IPS DF 6.9 (cell line): ENCODE data around the gene VAPA.

Experiments
- DNase-seq: peaks from one replicate; pipeline ENCODE4 v3.0.0-alpha.2; 2013; ENCODE audit warnings: low read depth, low spot score
- H3K27ac ChIP-seq: one replicate; pipeline ENCODE4 v1.5.1; 2013; ENCODE audit warnings: low read length, control low read depth
- H3K27me3 ChIP-seq: 2 replicates; pipeline ENCODE4 v1.6.1; 2013; ENCODE audit warnings: mild to moderate bottlenecking, low read length; ENCODE audit not compliant: control insufficient read depth, insufficient read depth
- H3K36me3 ChIP-seq: 2 replicates; pipeline ENCODE4 v1.6.1; 2013; ENCODE audit warnings: low read length; ENCODE audit not compliant: control insufficient read depth, insufficient read depth
- H3K4me1 ChIP-seq: 2 replicates; pipeline ENCODE4 v1.6.1; 2013; ENCODE audit warnings: low read length; ENCODE audit not compliant: control insufficient read depth, insufficient read depth
- H3K4me3 ChIP-seq: 2 replicates; pipeline ENCODE4 v1.5.1; 2013; ENCODE audit warnings: mild to moderate bottlenecking, low read length
- H3K9me3 ChIP-seq: 2 replicates; pipeline ENCODE4 v1.6.1; 2013; ENCODE audit warnings: low read length, inconsistent platforms; ENCODE audit not compliant: control insufficient read depth, insufficient read depth
- WGBS: extraction: QIAGEN DNeasy Blood & Tissue Kit; methylation state at CpG from one replicate; pipeline ENCODE4 v1.1.7; 2013; ENCODE audit warnings: mixed read lengths, missing lambda C conversion rate; ENCODE audit not compliant: insufficient read length, insufficient coverage; 5-methylcytosine and 5-hydroxymethylcytosine counted together

The VAPA gene

DNA sequence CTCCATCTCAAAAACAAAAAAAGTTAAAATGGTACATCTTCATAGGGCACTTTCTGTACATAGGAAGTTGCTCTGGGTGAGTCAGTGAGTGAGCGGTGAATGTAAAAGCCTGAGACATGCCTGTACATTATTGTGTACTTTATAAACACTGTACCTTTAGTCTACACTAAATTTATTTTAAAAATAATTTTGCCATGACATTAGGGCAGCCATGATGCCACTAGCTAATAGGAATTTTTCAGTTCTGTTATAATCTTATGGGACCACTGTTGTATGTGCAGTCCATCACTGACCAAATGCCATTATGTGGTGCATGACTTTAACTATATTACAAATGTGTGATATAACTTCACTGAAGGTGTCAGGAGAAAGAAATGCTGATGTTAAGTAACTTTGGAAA, 39.1 kb upstream of the VAPA start:
- peaks cover 2% of the 10 kb centered on the region for H3K4me1 ChIP-seq
- no peaks in the 10 kb centered on the region for H3K9me3 ChIP-seq
- WGBS: no CpG with 5 or more reads among the region's 1 CpG
- no peak for DNase-seq
- no peaks in the 10 kb centered on the region for H3K27me3 ChIP-seq
- no peak overlapping the region for H3K27ac ChIP-seq
- no peak overlapping the region for H3K4me3 ChIP-seq
- no peaks in the 10 kb centered on the region for H3K36me3 ChIP-seq

DNA sequence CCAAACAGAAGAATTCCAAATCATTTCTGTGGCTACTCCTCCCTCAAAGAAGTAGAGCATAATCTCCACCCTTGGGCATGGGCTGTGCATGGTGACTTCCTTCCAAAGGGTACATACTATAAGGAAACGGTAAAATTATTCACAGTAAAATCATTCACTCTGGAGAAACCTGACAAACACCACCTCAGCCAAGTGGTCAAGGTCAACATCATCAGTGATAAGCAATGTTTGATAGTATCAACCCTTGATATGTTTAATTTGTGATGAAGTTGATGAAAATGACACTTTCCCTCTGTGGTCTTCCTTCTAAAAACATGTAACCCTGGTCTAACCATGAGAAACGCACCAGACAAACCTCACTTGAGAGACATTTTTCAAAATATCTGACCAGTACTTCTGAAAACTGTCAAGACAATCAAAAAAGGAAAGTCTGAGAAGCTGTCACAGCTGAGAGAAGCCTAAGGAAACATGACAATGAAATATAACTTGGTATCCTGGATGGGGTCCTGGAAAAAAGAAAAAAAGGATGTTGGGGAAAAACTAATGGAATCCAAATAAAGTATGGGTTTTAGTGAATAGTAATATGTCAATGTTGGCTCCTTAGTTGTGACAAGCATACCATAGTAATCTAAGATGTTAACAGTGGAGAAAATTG, 37.5 kb upstream of the VAPA start:
- no peak overlapping the region for H3K27ac ChIP-seq
- peaks cover 1% of the 10 kb centered on the region; the same call in 1 of the 2 replicates for H3K4me1 ChIP-seq
- no CpG with 5 or more reads among the region's 2 CpGs for WGBS
- no peaks in the 10 kb centered on the region for H3K9me3 ChIP-seq
- no peaks in the 10 kb centered on the region for H3K27me3 ChIP-seq
- H3K4me3 ChIP-seq: no peak overlapping the region
- no peak for DNase-seq
- H3K36me3 ChIP-seq: no peaks in the 10 kb centered on the region

DNA sequence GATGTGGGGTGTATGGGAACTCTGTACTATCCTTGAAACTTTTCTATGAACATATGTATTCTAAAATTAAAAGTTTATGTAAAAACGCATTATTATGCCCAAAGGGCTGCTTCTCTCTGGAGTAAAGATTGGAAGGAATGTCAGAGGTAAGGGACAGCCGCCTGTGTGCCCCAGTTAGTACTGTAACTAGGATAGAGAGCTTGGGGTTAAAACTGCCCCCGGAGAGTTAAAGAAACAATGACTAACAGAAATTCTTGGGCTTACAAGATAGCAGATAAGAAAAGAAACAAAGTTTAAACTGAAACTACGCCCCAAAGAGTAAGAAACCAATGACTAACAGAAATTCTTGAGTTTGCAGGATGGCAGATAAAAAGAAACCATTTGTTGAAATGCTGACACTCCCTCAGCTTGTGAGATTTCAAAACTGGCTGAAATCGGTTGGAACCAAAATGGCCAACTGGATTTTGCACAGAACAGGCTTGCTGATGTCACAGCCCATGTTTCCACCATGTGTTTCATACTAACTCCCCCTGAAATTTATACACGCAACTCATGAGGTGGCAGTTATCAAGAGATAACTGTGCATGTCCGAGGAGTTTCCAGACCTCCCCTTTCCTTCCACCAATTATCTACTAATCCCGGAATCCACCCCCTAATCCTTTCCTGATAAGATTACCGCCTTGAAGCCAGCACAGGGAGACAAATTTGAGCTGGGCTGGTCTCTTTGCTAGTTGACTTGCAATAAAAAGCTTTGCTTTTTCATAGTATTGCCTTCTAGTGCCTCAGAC, 36.8 kb upstream of the VAPA start:
- no CpG with 5 or more reads among the region's 9 CpGs for WGBS
- Histone ChIP-seq H3K9me3 (no peaks in the 10 kb centered on the region), H3K4me3 (no peak overlapping the region), H3K36me3 (no peaks in the 10 kb centered on the region), H3K4me1 (peaks cover 1% of the 10 kb centered on the region; the same call in 1 of the 2 replicates), H3K27me3 (no peaks in the 10 kb centered on the region), H3K27ac (no peak overlapping the region)
- no peak for DNase-seq

DNA sequence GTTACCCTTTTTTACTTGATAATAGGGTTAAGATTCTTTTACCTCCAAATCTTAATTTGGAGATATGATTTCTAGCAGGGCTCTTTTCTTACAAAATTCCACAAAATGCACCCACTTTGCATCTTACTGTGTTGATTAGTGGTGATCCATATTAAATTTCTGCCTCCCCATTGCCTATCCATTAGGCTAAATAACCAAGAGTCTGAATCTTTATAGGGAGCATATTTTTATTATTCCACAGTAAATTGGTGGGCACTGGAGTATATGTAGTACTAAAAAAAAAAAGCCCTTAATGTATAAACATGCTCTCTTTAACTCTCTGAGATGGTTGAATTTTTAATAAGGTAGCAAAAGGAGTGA, 36.2 kb upstream of the VAPA start:
- Histone ChIP-seq H3K4me1 (0 out of 2 replicates have a peak, but pooled peaks cover 1% of the 10 kb centered on the region), H3K27me3 (no peaks in the 10 kb centered on the region), H3K9me3 (no peaks in the 10 kb centered on the region), H3K27ac (no peak overlapping the region), H3K36me3 (no peaks in the 10 kb centered on the region), H3K4me3 (no peak overlapping the region)
- no peak for DNase-seq

DNA sequence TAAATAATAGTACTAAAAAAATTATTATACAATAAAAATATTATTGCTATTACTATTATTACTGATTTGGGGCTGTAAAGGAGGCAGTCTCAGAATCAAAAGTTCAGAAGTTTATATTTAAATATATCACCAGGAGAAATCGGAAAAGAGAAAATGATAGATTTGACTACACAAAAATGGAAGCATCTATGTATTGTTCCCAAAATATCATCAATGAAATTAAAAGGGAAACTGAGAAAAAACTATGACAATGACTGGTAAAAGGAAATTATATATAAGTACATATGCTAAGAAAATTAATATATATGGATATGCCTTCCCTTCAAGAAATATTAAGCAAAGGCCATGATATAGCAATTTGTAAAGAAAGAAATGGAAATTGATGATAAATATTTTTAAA, 35.7 kb upstream of the VAPA start:
- no peaks in the 10 kb centered on the region for H3K9me3 ChIP-seq
- no peaks in the 10 kb centered on the region for H3K36me3 ChIP-seq
- H3K27ac ChIP-seq: no peak overlapping the region
- H3K4me1 ChIP-seq: 0 out of 2 replicates have a peak, but pooled peaks cover 1% of the 10 kb centered on the region
- H3K27me3 ChIP-seq: no peaks in the 10 kb centered on the region
- no peak for DNase-seq
- H3K4me3 ChIP-seq: no peak overlapping the region
- WGBS: no CpG with 5 or more reads among the region's 1 CpG

DNA sequence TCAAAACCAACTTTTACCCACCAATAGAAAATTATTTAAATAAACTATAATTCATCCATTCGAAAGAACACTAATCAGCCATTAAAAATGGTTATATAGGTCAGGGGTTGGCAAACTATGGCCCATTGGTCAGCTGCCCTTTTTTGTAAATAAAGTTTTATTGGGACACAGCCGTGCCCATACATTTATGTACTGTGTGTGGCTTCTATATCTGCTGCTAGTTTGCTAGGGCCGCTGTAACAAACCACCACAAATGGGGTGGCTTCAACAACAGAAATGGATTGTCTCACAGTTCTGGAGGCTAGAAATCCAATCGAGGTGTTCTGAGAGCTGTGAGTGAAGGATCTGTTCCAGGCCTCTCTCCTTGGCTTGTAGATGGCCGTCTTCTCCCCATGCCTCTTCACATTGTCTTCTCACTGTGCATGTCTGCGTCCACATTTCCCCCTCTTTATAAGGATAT, 35.0 kb upstream of the VAPA start:
- Histone ChIP-seq H3K27me3 (no peaks in the 10 kb centered on the region), H3K9me3 (no peaks in the 10 kb centered on the region), H3K4me3 (no peak overlapping the region), H3K36me3 (no peaks in the 10 kb centered on the region), H3K4me1 (0 out of 2 replicates have a peak, but pooled peaks cover 1% of the 10 kb centered on the region), H3K27ac (no peak overlapping the region)
- no peak for DNase-seq
- WGBS: no CpG with 5 or more reads among the region's 6 CpGs

DNA sequence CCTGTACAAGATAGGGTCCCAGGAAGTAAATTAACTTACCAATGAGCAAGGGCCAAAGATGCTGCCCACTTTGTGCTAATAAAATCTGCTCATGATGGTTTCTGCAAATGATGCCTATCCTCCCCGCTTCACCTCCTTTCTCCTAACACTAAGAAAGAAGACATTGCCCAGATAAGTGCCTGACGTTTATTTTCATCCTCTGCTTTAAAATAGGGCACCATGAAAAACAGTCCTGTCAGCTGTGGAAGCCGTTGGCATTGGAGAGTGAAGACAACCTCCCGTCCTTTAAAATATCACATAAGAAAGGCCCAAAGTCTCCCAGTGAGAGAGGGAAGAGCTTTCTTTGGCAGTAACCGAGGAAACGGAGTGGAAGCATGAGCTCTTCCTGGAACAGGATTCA, 29.7 kb upstream of the VAPA start:
- no CpG with 5 or more reads among the region's 6 CpGs for WGBS
- Histone ChIP-seq H3K4me1 (no peaks in the 10 kb centered on the region), H3K27ac (no peak overlapping the region), H3K27me3 (no peaks in the 10 kb centered on the region), H3K36me3 (no peaks in the 10 kb centered on the region), H3K9me3 (no peaks in the 10 kb centered on the region), H3K4me3 (no peak overlapping the region)
- no peak for DNase-seq

DNA sequence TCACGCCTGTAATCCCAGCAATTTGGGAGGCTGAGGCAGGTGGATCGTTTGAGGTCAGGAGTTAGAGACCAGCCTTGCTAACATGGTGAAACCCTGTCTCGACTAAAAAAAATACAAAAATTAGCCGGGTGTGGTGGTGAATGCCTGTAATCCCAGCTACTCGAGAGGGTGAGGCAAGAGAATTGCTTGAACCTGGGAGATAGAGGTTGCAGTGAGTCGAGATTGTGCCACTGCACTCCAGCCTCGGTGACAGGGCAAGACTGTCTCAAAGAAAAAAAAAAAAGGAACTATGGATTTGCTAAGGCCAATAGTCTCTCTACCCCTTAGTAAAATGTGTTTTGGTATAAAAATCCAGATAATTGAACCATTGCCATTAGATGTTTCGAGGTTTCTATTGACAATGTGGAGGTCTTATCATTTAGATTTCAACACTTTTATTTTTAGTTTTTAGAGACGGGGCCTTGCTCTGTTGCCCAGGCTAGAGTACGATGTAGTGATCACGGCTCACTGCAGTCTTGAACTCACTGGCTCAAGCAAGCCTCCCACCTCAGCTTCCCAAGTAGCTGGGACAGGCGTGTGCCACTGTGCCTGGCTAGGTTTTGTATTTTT, 29.2 kb upstream of the VAPA start:
- Histone ChIP-seq H3K36me3 (no peaks in the 10 kb centered on the region), H3K27me3 (no peaks in the 10 kb centered on the region), H3K9me3 (no peaks in the 10 kb centered on the region), H3K4me1 (no peaks in the 10 kb centered on the region), H3K27ac (no peak overlapping the region), H3K4me3 (no peak overlapping the region)
- DNase-seq: no peak
- no CpG with 5 or more reads among the region's 12 CpGs for WGBS

DNA sequence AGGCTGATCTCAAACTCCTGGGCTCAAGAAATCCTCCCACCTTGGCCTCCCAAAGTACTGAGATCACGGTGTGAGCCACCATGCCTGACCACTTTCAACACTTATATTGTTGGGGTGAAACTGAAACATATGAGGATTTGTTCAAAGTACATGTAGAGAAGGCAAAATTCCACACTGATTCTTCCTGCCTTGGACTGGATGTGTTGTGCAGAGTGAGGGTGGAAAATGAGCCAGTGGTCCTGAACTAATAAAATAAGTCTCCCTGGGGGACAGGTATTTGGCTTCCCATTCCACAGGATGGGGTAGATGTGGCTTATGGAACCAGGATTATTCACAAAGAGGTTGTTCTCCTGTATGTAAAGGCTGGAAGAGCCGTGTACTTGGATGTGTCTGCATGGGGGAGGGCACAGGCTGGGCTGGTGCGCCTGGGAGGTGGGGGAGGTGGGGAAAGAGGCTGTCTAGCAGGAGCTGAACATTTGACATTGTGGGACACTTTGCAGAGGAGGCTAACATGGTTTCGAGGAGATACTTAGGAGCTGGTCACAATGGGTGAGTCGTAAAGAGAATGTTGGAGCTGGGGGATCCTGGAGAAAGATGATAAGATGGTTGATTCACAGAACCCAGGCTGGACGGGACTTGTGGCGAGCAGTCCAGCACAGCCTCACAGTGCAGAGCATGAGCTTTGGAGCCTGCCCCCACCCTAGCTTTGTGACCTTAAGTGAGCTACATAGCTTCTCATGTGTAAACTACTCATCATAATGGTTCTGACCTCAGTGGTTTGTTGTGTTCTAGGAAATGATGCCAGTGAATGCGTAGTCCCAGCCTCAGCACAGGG, 28.4 kb upstream of the VAPA start, which contains the start of gene TXNDC2:
TSS of gene TXNDC2 (plus strand) at position 804 of the 835 bp plus-strand sequence. CDS start 708 bp downstream, outside the sequence.
- Histone ChIP-seq H3K9me3 (no peaks in the 10 kb centered on the region), H3K4me3 (no peak within 1 kb of the TSS), H3K4me1 (no peaks in the 10 kb centered on the region), H3K36me3 (no peaks in the 10 kb centered on the region), H3K27me3 (no peaks in the 10 kb centered on the region), H3K27ac (no peak within 1 kb of the TSS)
- no CpG with 5 or more reads among the region's 8 CpGs for WGBS
- DNase-seq: no peak

DNA sequence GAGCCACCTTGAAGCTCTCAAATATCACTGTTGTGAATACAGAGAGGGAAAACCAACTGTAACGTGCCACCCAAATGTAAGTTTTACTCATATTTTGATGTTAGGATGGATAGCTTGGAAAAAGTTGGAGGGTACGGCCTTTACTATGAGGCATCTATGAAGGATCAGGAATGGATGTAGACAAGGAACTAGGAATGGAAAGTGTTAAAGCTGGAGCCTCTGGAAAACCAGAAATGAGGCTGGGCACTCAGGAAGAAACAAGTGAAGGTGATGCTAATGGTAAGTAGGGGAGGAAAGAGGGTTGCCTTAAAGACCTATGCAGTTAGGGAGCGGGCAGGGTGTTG, 27.8 kb upstream of the VAPA start:
- no peaks in the 10 kb centered on the region for H3K9me3 ChIP-seq
- no peak overlapping the region for H3K4me3 ChIP-seq
- no peak overlapping the region for H3K27ac ChIP-seq
- no peak for DNase-seq
- H3K36me3 ChIP-seq: no peaks in the 10 kb centered on the region
- no peaks in the 10 kb centered on the region for H3K4me1 ChIP-seq
- WGBS: no CpG with 5 or more reads among the region's 3 CpGs
- no peaks in the 10 kb centered on the region for H3K27me3 ChIP-seq
